ENCODE data around the gene SORCS3.

The SORCS3 gene

DNA sequence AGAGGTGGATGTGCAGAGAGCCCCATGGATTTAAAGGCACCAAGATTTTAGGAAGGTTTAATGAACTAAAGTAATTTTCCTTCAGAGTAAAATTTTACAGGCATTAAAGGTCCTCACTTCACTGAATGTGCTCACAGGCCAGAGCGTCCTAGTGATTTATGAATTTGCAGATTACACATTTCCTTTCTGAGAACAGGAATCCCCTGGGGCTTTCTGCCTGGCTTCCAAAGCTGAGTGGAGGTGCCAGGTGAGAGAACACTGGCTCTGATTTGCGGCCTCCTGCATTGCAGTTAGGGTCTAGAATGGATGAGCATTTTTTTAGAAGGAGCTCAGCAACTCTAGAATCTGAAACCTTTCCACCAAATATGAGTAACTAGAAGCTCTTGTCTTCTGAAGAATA is 194.3 kb downstream of the SORCS3 start:
- TF ChIP-seq CTCF (IDR thresholded peaks at IDR 0.05; ENCODE audit: low read depth, low read length): no peak
- H3K4me3 ChIP-seq (ENCODE audit: low read depth, low read length): no peak overlapping the region

GRCh38 chr10:104842704-104843103 is 201.6 kb downstream of the SORCS3 start:
- TF ChIP-seq CTCF (IDR thresholded peaks at IDR 0.05; ENCODE audit: low read depth, low read length): no peak

GRCh38 chr10:104844073-104844472 is 203.0 kb downstream of the SORCS3 start:
- no peak overlapping the region for H3K4me3 ChIP-seq (ENCODE audit: low read depth, low read length)
- no peak for TF ChIP-seq CTCF (IDR thresholded peaks at IDR 0.05; ENCODE audit: low read depth, low read length)

More at GRCh38 chr10:104842704-104843103, 201.6 kb downstream of the SORCS3 start:
- H3K4me3 ChIP-seq (ENCODE audit: low read depth, low read length): no peak overlapping the region

DNA sequence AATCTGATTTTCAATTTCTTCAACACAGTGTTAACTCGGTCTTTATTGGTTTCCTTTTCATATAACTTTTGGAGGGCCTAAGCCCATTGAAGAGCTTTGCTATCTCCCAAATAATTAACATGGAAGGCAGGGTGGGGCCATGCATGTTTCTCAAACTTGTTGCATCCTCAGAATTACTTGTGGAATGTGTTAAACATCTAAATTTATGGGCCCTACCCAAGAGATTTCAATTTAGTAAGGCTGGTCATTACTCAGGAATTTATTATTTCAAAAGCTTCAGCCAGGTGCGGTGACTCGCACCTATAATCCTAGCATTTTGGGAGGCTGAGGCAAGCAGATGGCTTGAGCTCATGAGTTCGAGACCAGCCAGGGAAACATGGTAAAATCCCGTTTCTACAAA is 208.9 kb downstream of the SORCS3 start:
- TF ChIP-seq CTCF (IDR thresholded peaks at IDR 0.05; ENCODE audit: low read depth, low read length): no peak
- no peak overlapping the region for H3K4me3 ChIP-seq (ENCODE audit: low read depth, low read length)

DNA sequence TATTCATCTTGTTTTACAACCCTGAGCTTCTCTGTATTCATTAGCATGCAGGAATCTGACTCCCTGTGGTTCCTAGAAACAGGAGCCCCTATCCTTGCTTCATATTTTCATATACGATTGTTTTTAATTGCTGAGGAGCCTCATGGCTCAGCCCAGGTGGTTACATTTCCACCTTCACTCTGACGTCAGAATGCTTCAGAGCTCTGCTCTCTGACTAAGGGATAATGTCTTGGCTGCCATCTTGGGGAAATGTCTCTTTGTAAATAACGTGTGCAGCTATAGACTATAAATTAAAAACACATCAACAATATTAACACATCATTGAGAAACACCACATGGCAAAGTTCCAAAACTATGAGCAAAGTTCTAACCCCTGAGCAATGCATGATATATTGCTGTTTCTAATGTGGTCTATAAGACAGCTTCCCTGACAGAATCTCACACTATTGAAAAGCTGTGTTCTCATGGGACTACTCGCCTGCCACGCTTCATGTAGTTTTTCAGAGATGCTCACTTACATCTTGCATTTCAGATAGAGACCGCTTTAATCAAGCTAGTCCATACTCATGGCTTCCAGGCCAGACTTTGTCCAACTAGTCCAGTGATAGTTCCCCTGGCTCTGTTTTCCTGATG is 227.0 kb downstream of the SORCS3 start:
- H3K4me3 ChIP-seq (ENCODE audit: low read depth, low read length): no peak overlapping the region
- no peak for TF ChIP-seq CTCF (IDR thresholded peaks at IDR 0.05; ENCODE audit: low read depth, low read length)

DNA sequence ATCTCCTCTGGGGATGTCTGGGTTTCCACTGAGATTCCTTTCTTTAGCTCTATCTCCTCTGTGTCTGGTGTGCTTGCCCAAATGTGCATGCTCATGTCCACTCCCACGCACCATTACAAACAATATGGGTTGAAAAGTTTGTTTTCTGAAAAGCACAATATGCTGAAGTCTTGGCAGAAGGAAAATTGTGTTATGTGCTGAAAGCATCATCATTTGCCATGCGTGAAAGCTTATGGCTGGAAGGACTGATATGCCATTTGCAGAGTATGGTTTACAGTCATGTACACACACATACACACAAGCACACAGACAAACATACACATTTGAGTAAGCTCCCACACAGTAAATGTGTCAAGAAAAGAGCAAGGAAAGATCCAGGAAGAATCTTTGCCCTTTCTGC is 231.6 kb downstream of the SORCS3 start:
- TF ChIP-seq CTCF (IDR thresholded peaks at IDR 0.05; ENCODE audit: low read depth, low read length): no peak
- no peak overlapping the region for H3K4me3 ChIP-seq (ENCODE audit: low read depth, low read length)

GRCh38 chr10:104873161-104873560 is 232.1 kb downstream of the SORCS3 start:
- H3K4me3 ChIP-seq (ENCODE audit: low read depth, low read length): no peak overlapping the region
- TF ChIP-seq CTCF (IDR thresholded peaks at IDR 0.05; ENCODE audit: low read depth, low read length): no peak

Measured in WI38 (cell line).